WTC11 (cell line): ENCODE results near the gene MAML2. TPM values are rescaled to one million over a fixed set of nuclear protein-coding genes. Genes with fewer than 3 reads are reported as not detected.

Experiments used
- ATAC-seq: fragments of 200-7000 bp; cut with Tn5 transposase; 2 replicates; pipeline ENCODE4 v1.10.0; 2021; ENCODE audit warnings: mild to moderate bottlenecking, moderate library complexity
- CTCF ChIA-PET: fragments of 300-600 bp; sonication (Branson Sonifier 250); formaldehyde crosslinking; loops from one replicate; lab custom pipeline; 2021; ENCODE audit warnings: antibody characterized with exemption; lab: Charles Lee
- POLR2A ChIA-PET: fragments of 350-600 bp; sonication (Branson Sonifier 250); formaldehyde crosslinking; loops from one replicate; lab custom pipeline; 2021; ENCODE audit warnings: antibody characterized with exemption; lab: Charles Lee
- DNase-seq: peaks from one replicate; pipeline ENCODE4 v3.0.0; 2021; ENCODE audit warnings: low spot score
- H3K27ac Mint-ChIP-seq: 2 replicates; pipeline ENCODE4 v1.8.0; 2021; ENCODE audit warnings: mixed read lengths
- H3K27me3 Mint-ChIP-seq: 2 replicates; pipeline ENCODE4 v1.8.0; 2021; ENCODE audit warnings: low read depth, mild to moderate bottlenecking, moderate library complexity, mixed read lengths
- H3K36me3 Mint-ChIP-seq: 2 replicates; pipeline ENCODE4 v1.8.0; 2021; ENCODE audit warnings: mixed read lengths
- H3K4me1 Mint-ChIP-seq: 2 replicates; pipeline ENCODE4 v1.8.0; 2022; ENCODE audit warnings: mixed read lengths
- H3K4me3 Mint-ChIP-seq: 2 replicates; pipeline ENCODE4 v1.8.0; 2021; ENCODE audit warnings: mild to moderate bottlenecking, moderate library complexity, mixed read lengths
- H3K9me3 Mint-ChIP-seq: 2 replicates; pipeline ENCODE4 v1.8.0; 2021; ENCODE audit warnings: mixed read lengths
- ATF1 ChIP-seq: sonication (generic); formaldehyde crosslinking; IDR thresholded peaks from 2 replicates; pipeline ENCODE4 v1.8.1; 2023; ENCODE audit warnings: mild to moderate bottlenecking, moderate library complexity, missing genetic modification reagents
- ATF2 ChIP-seq: sonication (generic); formaldehyde crosslinking; IDR thresholded peaks from 2 replicates; pipeline ENCODE4 v1.8.1; 2022; ENCODE audit warnings: low read depth, missing genetic modification reagents, borderline replicate concordance
- ATF6 ChIP-seq: sonication (generic); formaldehyde crosslinking; IDR thresholded peaks from 2 replicates; pipeline ENCODE4 v1.8.1; 2023; ENCODE audit warnings: mild to moderate bottlenecking, missing genetic modification reagents
- E2F4 ChIP-seq: sonication (generic); formaldehyde crosslinking; IDR thresholded peaks from 2 replicates; pipeline ENCODE4 v1.8.1; 2022; ENCODE audit warnings: low read depth, mild to moderate bottlenecking, moderate library complexity, missing genetic modification reagents, borderline replicate concordance
- FOXJ3 ChIP-seq: sonication (generic); formaldehyde crosslinking; IDR thresholded peaks from 2 replicates; pipeline ENCODE4 v1.9.0; 2021; ENCODE audit warnings: missing genetic modification reagents, mild to moderate bottlenecking, borderline replicate concordance
- HMGXB4 ChIP-seq: sonication (generic); formaldehyde crosslinking; IDR thresholded peaks from 2 replicates; pipeline ENCODE4 v1.8.1; 2023; ENCODE audit warnings: mild to moderate bottlenecking, moderate library complexity, missing genetic modification reagents
- MLX ChIP-seq: sonication (generic); formaldehyde crosslinking; IDR thresholded peaks from 2 replicates; pipeline ENCODE4 v1.8.1; 2023; ENCODE audit warnings: mild to moderate bottlenecking, missing genetic modification reagents, moderate library complexity
- NFYB ChIP-seq: sonication (generic); formaldehyde crosslinking; conservative IDR thresholded peaks from 2 replicates; pipeline ENCODE4 v1.8.0; 2022; ENCODE audit warnings: low read depth, missing genetic modification reagents
- PRDM15 ChIP-seq: sonication (generic); formaldehyde crosslinking; IDR thresholded peaks from 2 replicates; pipeline ENCODE4 v1.8.0; 2022; ENCODE audit warnings: missing genetic modification reagents
- SMAD3 ChIP-seq: sonication (generic); formaldehyde crosslinking; IDR thresholded peaks from 2 replicates; pipeline ENCODE4 v1.8.0; 2022; ENCODE audit warnings: missing genetic modification reagents, mild to moderate bottlenecking, borderline replicate concordance
- SMAD4 ChIP-seq: sonication (generic); formaldehyde crosslinking; IDR thresholded peaks from 2 replicates; pipeline ENCODE4 v1.8.0; 2022; ENCODE audit warnings: mild to moderate bottlenecking, missing genetic modification reagents
- ZBTB21 ChIP-seq: sonication (generic); formaldehyde crosslinking; IDR thresholded peaks from 2 replicates; pipeline ENCODE4 v1.8.1; 2023; ENCODE audit warnings: mild to moderate bottlenecking, missing genetic modification reagents, borderline replicate concordance
- ZNF423 ChIP-seq: fragments of 250-450 bp; sonication (Bioruptor Pico); IDR thresholded peaks from 2 replicates; pipeline ENCODE4 v2.1.2; 2022; ENCODE audit warnings: mild to moderate bottlenecking, moderate library complexity
- ZNF425 ChIP-seq: fragments of 250-450 bp; sonication (Bioruptor Pico); conservative IDR thresholded peaks from 2 replicates; pipeline ENCODE4 v1.9.0; 2021; ENCODE audit warnings: mild to moderate bottlenecking
- ZSCAN18 ChIP-seq: fragments of 250-450 bp; sonication (Bioruptor Pico); IDR thresholded peaks from 2 replicates; pipeline ENCODE4 v2.1.2; 2022; ENCODE audit warnings: mild to moderate bottlenecking, moderate library complexity
- total RNA-seq: library from RNA; stranded (reverse); gene quantifications from 3 replicates; pipeline ENCODE4 v1.2.3, GENCODE V29; 2021

Gene MAML2
- total RNA-seq, 1 experiment from 2014 or later, result 8.1 TPM

- TF ChIP-seq HMGXB4 (CRISPR knock-in tag) (no peak), ZNF423 (CRISPR knock-in tag) (no peak), E2F4 (CRISPR knock-in tag) (no peak), SMAD3 (CRISPR knock-in tag) (no peak), NFYB (no peak), ATF2 (no peak)
- TF ChIP-seq, all 79 proteins: peak for 0
Observed at GRCh38 chr11:96063053-96063452, 279.9 kb downstream of the MAML2 start (continued).

GRCh38 chr11:96062134-96062533, 280.9 kb downstream of the MAML2 start:
- Mint-ChIP-seq H3K4me1 (peaks cover 11% of the 10 kb centered on the region), H3K36me3 (no peaks in the 10 kb centered on the region), H3K9me3 (no peaks in the 10 kb centered on the region), H3K27ac (no peak overlapping the region), H3K4me3 (no peak overlapping the region), H3K27me3 (no peaks in the 10 kb centered on the region)
- DNase-seq, result no peak
- TF ChIP-seq ZNF425 (CRISPR knock-in tag), result no peak
- no peak for TF ChIP-seq SMAD4 (CRISPR knock-in tag)
- no peak for TF ChIP-seq MLX (CRISPR knock-in tag)
- no peak for TF ChIP-seq ZBTB21 (CRISPR knock-in tag)
- TF ChIP-seq ATF1 (CRISPR knock-in tag), result no peak
- TF ChIP-seq FOXJ3, result no peak
- TF ChIP-seq E2F4 (CRISPR knock-in tag), result no peak
- TF ChIP-seq PRDM15 (CRISPR knock-in tag), result no peak
- TF ChIP-seq ZSCAN18, result no peak
- no peak for TF ChIP-seq ATF6 (CRISPR knock-in tag)
- peak; percentile 56 for ATAC-seq
- ChIA-PET POLR2A (no interaction called here), CTCF (interaction anchor here (0.7 to 2.5 kb wide), 2 partner anchors 278 to 281 kb away, joined by 3 to 9 read pairs; partner anchors contain the start of gene MAML2)
